HTERT RPE-1 (cell line): Measurements from ENCODE around the gene KRTAP10-8.
"Not testable (repeated sequence)": the region's sequence is repeated elsewhere in the genome, so short reads cannot be mapped to it uniquely, and the experiment has no call there.

Experiments
- in situ Hi-C: fragments of 300-500 bp; cut with MboI; formaldehyde crosslinking; loops from 4 replicates; pipeline ENCODE4 v1.14.3; 2020; ENCODE audit warnings: low sequenced_read_pairs

Gene KRTAP10-8

DNA sequence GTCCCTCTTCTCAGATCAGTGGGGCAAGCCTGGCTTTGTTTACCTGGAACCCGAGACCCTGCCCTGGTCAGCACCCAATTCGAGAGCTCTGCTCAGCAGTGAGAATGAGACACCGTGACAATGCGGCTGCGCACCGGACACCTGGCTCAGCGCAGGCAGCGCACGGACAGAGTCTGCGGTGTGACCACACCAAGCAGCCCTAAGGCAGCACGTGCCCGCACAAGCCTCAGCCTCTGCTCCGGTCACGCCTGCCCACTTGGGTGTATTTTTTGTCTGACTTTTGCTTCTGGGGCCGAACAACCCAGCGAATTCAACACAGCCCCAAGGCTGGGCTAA lies 4.7 kb downstream of the KRTAP10-8 start:
- in situ Hi-C loops = no loop called here

DNA sequence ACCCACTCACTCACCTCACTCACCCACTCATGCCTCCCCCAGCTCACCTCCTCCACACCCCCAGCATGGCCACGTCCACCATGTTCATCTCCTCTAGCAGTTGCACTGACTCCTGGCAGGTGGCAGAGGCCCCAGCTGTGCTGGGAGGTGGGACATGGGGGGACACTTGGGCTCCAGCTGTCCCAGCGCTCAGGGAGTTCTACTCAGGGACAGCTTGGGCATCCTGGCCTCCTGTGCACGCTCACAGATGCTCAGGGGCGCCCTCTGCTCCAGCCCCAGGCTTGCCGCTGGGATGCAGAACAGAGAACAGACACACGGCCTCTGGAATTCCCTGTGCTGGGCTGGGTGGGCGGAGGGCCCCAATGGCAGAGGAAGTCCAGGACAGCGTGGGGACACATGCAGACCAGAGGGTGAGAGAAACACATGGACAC lies 5.2 kb downstream of the KRTAP10-8 start:
- in situ Hi-C loops = no loop called here

DNA sequence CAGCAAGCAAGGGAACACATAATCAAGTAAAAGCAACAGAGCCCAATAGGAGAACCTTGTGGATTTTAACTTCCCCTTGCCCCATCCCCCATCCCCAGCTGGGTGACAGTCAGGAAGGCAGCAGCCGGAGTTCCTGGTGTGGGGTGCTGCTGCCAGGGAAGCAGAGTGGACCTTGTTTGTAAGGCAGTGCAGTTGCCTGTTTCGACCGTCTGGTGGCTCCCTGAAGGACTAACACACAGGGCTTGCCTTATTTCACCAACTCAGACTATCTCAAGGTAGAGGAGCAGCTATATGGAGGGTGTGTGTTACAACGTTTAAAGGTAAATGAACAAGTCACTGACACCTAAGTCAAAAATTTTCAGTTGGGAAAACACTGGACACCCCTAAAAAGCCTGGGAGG lies 6.6 kb downstream of the KRTAP10-8 start:
- in situ Hi-C loops = no loop called here

GRCh38 chr21:44618909-44619308 lies 7.0 kb downstream of the KRTAP10-8 start:
- in situ Hi-C loops = no loop called here

DNA sequence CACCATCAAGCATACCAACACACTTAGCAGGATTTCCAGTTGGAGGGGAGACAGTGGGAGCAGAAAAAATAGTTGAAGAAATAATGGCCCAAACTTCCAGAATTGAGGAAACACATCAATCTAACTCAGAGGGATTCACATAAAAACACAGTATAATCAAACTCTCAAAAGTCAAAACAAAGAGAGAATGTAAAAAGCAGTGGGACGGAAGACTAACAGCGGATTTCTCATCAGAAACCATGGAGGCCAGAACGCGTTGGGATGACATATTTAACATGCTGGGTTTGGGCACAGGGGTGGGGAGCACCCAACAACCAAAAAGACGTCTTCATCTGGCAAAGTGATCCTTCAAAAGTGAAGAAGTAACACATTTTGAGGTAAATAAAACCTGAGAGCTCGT lies 8.0 kb downstream of the KRTAP10-8 start:
- in situ Hi-C loops = no loop called here

DNA sequence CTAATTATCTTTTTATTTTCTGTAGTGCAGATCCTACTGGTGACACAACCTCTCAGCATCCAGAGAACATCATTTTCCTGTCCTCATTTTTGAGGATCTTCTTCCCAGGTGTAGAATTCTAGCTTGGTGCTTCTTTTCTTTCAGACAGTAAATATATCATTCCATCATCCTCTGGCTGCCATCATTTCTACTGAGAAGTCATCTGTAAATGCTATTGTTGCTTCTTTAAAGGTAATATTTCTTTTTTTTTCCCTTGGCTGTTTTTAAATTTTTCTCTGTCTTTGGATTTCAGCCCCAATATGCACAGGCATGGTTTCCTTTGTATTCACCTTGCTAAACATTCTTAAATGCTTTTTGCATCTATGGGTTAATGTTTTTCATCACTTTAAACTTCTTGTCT lies 11.7 kb downstream of the KRTAP10-8 start:
- in situ Hi-C loops = no loop called here

DNA sequence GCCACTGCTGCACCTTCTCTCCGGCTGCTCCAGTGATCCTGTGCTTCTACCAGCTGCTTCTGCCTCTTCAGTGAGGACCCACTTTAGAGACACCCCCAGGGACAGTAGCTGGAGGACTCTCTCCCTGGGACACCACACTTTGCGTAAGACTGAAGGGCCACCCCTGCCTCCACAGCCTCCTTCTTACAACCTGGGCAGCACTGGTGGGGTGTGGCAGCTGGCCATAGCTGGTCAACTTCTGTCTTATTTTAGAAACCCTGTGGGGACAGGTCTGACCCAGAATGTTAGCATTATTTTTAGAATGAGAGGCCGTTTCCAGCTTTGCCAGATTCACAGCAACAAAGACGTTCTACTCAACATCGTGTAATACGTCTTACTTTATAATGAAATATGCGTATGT lies 13.9 kb downstream of the KRTAP10-8 start:
- in situ Hi-C loops = no loop called here

- in situ Hi-C loops = no loop called here
Measured at GRCh38 chr21:44626262-44626661, 14.4 kb downstream of the KRTAP10-8 start.

DNA sequence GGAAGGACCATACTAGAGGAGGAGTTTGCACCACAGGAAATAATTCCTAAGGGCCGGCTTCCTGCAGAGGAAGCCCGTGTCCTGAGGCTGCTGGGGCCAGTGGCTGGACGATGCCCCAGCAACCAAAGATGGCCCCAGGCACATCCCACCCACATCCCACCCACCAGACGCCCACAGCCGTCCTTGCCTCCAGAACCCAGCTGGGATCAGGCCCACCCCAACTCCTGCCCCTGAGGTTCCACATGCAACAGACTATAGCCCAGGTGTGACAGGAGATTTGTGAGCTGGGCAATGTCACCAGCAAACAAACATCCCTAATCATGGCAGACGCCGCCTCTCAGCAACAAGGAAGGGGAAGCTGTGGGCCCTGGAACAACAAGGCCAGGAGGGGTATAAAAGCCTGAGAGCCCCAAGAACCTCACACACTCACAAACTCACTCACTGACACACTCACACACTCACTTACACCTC lies 14.8 kb downstream of the KRTAP10-8 start, which contains the start of gene KRTAP10-9:
Gene KRTAP10-9, plus strand, starts transcription at position 421 of the 471 bp plus-strand sequence. CDS start 79 bp downstream, outside the sequence.
- in situ Hi-C loops = no loop called here

GRCh38 chr21:44627181-44627822 lies 15.4 kb downstream of the KRTAP10-8 start:
- in situ Hi-C loops = not testable (repeated sequence)

- in situ Hi-C loops = not testable (repeated sequence)
Measured at GRCh38 chr21:44627831-44628233, 16.0 kb downstream of the KRTAP10-8 start.

DNA sequence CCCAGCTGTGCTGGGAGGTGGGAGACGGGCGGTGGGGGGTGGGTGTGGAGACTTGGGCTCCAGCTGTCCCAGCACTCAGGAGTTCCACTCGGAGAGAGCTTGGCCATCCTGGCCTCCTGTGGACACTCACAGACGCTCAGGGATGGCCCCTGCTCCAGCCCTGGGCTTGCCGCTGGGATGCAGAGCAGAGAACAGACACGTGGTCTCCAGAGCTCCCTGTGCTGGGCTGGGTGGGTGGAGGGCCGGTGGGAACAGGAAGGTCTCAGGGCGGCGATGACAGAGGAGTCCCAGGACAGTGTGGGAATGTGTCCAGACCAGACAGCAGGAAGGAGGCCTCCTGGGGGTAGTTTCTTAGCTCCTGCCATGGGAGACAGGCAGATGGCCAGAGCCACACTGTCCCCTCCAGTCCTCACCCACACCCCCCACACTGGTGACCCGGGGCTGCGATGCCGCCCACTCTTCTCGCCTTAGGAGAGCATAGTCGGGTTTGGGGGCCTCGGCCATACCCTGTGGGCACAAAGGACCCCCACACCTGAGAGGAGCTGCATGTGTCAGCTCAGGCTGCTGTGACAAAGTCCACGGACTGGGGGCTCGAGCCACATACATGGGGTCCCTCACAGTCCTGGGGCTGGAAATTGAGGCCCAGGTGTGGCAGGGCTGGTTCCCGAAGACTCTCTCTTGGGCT lies 17.0 kb downstream of the KRTAP10-8 start:
- in situ Hi-C loops = no loop called here

DNA sequence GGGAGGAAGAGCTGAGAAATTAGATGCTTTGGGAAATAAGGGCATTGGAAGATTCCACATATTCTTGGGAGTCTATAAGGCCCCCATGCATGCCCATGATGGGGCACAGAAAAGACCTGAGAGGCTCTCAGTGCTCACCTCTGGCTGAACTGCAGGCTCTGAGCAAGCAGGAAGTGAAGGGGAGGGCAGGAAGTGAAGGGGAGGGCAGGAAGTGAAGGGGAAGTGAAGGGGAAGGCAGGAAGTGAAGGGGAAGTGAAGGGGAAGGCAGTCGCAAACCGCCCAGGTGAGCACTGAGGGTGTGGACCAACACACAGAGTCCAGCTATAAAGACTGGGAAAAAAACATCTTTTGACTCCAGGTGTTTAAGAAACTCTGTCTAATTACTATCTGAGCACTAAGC lies 18.6 kb downstream of the KRTAP10-8 start:
- in situ Hi-C loops = no loop called here

DNA sequence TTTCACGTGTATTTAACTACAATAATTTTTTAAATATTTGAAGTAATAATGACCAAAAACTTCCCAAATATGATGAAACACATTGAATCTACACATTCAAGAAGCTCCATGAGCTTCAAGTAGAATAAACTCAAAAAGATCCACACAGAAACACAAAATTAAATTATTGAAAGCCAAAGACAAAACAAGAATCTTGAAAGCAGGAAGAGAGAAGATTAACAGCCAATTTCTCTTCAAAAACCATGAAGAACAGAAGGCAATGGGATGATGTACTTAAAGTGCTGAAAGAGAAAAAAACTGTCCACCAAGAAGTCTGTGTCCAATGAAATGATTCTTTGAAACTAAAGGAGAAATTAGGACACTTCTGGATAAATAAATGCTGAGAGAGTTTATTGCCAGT lies 20.2 kb downstream of the KRTAP10-8 start:
- in situ Hi-C loops = no loop called here

DNA sequence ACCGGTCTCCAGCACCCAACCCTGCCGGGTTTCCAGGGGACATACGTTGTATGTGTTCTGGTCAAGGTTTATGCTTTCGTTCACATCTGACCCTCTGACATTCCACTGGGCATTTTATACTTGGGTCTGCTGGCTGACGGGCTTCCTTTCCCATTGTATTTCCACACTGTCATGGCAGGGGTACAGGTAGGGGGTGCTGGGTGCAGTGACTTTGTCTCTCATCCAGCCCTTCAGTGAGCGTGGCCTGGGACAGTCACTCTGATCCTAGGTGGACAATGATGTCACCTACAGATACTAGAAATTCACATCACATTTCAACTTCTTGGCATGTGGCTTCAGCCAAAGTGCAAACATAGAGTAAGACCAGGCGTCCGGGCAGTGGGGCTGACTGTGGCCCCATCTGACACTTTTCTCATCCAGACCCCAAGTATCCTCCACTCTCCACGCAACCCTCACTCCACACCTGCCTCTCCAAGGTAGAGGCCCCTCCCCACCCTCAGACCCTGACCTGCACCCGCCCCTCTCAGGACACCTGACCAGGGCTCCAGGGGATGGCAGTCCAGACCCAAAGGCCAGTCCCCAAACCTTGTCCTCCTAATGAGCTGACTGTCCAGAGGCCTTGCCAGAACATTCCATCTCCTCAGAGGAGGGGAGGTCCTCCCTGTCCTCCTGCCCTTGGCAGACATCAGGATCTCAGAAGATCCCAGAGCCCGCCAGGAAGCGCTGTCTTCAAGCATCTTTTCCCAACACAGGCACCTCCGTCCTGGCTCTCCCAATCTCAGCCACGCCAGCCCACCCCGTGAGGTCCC lies 24.5 kb downstream of the KRTAP10-8 start:
- in situ Hi-C loops = no loop called here

- in situ Hi-C loops = no loop called here
Measured at GRCh38 chr21:44637018-44637850, 25.4 kb downstream of the KRTAP10-8 start, which contains the start of gene KRTAP10-10. Gene KRTAP10-10, plus strand, starts transcription at chr21:44637356. Its CDS starts 62 bp downstream, at chr21:44637418.

DNA sequence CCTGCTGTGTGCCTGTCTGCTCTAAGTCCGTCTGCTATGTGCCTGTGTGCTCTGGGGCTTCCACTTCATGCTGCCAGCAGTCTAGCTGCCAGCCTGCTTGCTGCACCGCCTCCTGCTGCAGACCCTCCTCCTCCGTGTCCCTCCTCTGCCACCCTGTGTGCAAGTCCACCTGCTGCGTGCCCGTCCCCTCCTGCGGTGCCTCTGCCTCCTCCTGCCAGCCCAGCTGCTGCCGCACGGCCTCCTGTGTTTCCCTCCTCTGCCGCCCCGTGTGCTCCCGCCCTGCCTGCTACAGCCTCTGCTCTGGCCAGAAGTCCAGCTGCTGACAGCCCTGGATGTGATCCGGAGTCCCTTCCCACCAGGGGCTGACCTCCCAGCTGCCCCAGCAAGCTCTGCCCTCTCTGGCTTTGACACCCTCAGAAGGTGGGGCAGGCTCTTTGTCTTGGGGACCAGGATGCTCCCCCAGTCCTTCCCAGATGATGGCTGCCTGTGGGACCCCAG lies 26.0 kb downstream of the KRTAP10-8 start:
- in situ Hi-C loops = not testable (repeated sequence)

DNA sequence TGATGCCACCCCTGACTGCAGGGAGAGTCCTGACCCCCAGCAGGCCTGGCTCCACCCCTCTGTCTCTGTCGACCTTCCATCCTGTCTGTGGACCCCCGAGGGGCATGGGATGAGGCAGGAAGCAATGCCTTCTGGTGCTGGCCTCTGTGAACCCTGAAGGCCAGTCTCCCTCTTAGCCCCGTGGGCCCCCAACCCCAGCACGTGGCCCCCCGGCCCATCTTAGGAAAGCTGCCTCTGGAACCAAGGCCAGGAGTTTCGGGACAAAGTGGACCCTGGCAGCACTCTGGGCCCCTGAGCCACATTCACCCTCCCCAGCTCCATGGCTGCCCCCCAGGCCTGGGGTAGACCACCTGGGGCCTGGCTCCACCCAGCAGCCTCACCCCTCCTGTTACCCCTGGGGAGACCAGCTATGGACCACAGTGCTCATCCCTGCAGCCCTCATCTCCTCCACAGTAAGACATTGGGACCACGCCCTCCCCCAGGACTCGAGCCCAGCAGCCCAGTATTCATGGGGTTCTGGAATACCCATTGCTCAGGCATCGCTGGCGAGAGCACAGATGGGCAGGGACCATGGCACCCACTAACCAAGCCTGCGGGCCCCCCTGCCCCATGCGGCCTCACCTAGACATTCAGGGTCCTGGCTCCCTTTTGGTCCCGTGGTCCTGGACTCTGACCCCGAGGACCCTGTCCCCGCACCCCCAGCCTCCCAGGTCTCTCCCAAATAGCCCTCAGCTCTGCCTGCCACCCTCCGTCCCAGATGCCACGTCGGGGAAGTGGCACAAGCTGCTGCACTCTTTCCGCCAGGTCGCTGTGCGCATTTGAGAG lies 26.8 kb downstream of the KRTAP10-8 start:
- in situ Hi-C loops = not testable (repeated sequence)

DNA sequence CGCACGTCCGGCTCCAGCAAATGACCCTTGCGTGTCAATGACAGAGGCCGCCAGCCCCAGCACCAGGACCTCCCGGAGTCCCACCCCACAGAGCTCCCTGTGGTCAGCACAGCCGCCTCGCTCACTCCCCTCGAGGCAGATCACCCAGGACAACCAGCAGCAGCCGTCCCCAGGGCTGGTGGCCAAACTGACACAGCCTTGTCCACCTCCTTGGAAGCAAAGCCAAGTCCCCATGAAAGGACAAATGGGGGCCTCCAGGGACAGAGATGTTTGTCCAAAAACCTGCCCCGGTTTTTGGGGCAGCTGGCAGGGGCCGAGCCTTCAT lies 27.4 kb downstream of the KRTAP10-8 start:
- in situ Hi-C loops = no loop called here

GRCh38 chr21:44640761-44641160 lies 28.9 kb downstream of the KRTAP10-8 start:
- in situ Hi-C loops = no loop called here
